Stimulated activated CD4-positive, alpha-beta T cell treated with anti-CD3 and anti-CD28 coated beads, Interleukin-1b, Interleukin-23, amount 100 ng/mL, for 4 hours (primary cell): ENCODE data around the gene MORC3.
"Not testable (repeated sequence)": the region's sequence is repeated elsewhere in the genome, so short reads cannot be mapped to it uniquely, and the experiment has no call there.

Source experiments
- DNase-seq, 2 donors: peaks; one replicate each; pipeline ENCODE4 v3.0.0-alpha.2; 2020; ENCODE audit warnings: low read depth in 2 of 2

The MORC3 gene

DNA sequence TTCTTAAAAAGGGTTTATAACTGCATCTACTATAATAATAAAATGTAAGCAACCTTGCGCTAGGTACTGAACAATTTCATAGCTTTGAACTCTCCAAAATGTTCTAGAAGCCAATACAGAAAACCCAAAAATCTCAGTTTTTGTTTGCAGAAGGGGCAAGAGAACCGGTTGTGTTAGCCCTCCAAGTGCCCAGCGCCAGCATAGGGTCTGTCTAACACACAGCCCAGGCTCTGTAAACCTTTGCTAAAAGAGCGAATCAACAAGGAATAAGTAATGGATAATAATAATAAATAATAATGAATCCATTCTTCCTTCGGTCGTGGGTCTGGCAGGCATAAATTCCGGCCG, 64.9 kb downstream of the MORC3 start:
- no peak for DNase-seq

DNA sequence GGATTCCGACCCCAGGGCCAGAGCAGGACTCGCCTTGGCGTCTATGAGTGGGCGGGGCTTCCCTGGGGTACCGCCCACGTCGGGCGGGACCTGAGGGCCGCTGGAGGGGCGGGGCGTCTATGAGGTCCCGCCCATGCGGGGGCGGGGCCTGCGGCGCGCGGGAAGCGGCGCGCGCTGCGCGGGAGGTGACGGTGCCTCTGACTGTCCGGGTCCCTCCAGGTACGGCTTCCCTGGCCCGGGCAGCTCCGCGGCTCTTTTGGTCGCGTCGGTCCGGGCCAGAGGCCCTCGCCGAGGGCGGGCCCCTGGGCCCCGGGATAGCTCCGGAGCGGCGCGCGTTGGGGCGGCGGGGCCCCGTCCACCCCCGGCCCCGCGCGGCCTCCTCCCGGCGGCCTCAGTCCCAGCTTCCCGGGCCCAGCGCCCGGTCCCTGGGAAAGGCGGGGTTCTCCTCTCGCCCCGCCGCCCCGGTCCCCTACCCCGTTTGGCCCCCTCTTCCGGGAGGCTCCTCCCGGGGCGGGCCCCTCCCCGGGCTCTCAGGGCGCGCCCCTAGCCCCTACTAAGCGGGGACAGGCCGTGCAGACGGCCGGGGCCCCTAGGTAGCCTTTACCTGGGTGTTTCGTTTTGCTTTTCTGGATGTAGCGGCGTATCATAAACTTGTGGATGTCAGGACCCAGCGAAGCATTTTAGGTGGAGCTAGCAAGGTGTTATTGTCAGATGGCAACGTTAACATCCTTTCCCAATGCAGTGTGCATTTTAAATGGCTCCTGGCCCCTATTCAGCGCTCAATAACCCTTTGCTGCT, 65.4 kb downstream of the MORC3 start, which contains the start of gene CHAF1B:
TSS of gene CHAF1B (plus strand) at position 160 of the 798 bp plus-strand sequence. CDS start 745 bp downstream, outside the sequence.
- DNase-seq = peak; percentile 77 to 85

DNA sequence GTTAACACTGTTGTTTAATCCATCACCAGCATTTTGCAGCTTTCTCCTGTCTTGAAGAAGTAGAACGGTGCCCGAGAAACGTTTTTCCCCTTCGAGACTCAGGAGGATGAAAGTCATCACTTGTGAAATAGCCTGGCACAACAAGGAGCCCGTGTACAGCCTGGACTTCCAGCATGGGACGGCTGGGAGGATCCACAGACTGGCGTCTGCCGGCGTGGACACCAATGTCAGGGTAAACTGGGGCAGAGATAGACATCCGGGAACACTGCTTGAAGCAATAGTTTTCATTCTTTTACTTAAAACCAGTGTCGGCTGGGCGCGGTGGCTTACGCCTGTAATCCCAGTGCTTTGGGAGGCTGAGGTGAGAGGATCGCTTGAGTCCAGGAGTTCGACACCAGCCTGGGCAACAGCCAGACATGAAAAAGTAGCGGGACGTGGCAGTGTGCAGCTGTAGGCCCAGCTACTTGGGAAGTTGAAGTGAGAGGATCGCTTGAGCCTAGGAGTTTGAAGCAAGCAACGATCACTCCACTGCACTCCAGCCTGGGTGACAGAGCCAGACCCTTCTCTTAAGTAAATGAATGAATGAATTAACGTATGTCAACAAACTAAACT, 66.1 kb downstream of the MORC3 start:
- DNase-seq = no peak

DNA sequence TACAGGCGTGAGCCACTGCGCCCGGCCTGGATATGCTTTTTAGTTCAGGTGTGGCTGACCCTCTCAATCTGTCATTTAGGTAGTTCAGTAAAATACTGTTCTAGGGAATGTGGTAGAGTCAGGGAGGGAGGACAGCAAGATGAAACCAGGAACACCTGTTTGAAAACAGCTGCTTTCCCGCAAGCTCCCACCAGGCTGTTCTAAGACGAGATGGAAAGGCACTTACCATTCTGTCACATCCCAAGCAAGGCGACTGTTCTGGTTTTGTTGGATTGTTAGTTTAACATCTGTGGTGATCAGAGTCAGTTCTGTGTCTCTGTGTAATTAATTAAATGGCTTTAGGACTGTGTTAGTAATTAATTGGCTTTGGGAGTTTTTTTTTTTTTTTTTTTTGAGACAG, 68.1 kb downstream of the MORC3 start:
- DNase-seq = no peak

DNA sequence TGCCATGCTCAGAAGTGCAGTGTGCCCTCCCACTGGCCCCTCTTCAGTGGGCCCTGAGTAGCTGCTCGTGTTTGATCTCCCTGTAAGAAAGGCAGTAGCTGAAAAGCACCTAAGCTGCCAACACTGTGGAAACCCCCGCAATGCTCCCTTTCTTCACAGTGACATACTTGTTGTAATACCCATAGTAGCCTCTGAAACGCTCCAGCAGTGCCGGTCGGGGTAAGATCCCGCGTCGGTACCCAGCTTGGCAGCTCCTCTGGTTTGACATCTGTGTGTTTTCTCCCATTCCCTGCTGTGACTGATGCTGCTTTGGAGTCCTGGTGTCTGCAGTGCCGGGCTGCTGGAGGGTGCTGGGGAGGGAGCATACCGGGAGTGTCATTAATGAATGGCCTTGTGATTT, 68.8 kb downstream of the MORC3 start:
- no peak for DNase-seq

DNA sequence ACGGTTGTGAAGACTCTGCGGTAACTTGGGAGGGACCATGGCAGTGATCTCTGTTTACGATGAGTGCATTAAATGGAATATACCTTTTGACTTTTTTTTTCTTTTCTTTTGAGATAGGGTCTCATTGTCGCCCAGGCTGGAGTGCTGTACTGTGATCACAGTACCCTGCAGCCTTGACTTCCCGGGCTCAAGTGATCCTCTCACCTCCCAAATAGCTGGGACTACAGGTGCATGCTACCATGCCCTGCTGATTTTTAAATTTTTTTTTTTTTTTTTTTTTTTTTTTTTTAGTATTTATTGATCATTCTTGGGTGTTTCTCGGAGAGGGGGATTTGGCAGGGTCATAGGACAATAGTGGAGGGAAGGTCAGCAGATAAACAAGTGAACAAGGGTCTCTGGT, 71.7 kb downstream of the MORC3 start:
- DNase-seq = not testable (repeated sequence)

DNA sequence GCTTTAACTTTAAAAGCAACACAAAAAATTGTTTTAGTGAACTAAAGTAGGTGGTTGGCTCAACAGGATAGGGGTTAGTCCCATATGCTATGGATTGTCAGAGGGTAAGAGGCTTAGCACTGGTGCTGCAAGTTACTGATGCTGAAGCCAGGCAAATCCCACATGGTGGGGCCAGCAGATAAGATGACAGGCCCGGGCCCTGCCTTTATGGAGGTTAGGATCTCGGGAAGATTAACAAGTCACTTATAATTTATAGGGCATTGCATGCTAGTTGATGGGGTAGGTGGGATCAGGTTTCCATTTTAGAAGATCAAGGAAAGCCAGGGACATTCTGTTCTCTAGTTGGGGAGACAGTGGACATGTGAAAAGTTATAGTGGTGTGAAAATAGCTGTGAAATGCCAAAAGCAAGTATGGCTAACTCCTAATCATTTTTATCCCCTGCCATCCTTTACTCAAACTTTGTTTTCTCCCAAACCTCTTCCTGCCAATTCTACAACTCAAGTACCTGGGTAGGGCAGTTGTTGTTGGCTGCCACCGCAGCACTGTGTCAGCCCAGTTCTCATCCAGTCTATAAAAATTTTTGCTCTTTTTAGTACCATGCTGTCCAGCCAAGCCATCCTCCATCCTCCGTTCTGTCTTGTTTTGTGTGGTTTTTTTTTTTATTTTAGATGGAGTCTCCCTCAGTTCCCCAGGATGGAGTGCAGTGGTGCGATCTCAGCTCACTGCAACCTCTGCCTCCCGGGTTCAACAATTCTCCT, 75.5 kb downstream of the MORC3 start:
- DNase-seq = no peak

DNA sequence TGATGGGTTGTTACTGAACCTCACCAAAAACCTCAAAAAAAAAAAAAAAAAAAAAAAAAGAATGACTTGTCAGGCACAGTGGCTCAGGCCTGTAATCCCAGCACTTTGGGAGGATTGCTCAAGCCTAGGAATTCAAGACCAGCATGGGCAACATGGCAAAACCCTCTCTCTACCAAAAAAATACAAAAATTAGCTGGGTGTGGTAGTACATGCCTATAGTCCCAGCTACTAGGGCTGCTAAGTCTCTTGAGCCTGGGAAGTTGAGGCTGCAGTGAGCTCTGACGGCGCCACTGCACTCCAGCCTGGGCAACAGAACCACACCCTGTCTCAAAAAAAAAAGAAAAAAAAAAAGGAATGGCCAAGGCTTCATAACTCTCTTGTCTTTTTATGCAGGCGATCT, 76.3 kb downstream of the MORC3 start:
- no peak for DNase-seq

DNA sequence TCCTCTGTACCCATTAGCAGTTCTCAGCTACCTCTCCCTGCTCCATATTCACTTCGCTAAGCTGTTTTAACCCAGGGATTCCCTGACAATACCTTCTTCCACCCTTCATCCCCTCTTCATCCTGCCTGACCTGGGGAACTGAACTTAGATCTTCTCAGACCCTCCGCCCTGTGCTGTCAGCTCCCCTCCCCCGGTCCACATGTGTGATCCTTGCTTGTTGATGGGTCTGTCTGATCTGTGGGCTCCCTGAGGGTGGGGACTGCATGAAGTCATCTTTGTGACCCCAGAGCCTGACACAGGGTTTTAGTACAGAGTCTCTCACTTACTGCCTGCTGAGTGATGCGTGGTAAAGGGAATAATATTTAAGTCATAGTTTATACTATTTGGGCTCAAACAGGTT, 77.0 kb downstream of the MORC3 start:
- no peak for DNase-seq

DNA sequence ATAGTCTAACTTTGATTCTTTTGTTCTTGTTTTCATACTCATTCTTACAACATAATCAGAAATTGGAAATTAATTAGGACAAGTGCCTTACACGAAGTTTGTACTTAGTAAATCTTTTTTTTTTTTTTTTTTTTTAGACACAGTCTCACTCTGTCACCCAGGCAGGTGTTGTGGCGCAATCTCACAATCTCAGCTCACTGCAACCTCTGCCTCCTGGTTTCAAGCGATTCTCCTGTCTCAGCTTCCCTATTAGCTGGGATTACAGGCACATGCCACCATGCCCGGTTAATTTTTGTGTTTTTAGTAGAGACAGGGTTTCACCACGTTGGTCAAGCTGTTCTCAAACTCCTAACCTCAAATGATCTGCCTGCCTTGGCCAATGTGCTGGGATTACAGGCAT, 77.6 kb downstream of the MORC3 start:
- no peak for DNase-seq

DNA sequence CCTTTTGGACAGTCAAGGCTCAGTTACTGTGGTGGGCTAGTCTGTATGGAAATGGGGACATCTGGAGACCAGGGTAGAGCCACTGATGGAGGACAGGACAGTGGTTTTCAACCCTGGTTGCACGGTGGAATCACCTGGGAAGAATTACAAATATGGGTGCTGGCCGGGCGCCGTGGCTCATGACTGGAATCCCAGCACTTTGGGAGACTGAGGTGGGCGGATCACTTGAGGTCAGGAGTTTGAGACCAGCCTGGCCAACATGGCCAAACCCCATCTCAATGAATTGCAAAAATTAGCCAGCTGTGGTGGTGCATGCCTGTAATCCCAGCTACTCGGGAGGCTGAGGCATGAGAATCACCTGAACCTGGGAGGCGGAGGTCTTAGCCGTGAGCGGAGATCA, 79.7 kb downstream of the MORC3 start:
- not testable (repeated sequence) for DNase-seq

DNA sequence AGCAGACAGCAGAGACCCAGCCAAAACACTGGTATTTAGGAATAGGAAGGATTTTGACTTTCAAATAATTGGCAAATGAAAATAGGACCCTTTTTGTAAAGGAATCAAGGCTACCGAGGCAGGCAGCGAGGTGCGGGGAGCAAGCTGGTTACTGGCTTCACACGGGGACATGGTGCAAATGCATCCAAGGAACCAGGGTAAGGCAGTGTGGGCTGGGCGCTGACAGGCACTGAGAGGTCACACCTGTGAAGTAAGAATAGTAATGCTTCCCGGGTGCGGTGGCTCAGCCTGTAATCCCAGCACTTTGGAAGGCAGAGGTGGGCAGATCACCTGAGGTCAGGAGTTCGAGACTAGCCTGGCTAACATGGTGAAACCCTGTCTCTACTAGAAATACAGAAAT, 80.7 kb downstream of the MORC3 start:
- DNase-seq = no peak

DNA sequence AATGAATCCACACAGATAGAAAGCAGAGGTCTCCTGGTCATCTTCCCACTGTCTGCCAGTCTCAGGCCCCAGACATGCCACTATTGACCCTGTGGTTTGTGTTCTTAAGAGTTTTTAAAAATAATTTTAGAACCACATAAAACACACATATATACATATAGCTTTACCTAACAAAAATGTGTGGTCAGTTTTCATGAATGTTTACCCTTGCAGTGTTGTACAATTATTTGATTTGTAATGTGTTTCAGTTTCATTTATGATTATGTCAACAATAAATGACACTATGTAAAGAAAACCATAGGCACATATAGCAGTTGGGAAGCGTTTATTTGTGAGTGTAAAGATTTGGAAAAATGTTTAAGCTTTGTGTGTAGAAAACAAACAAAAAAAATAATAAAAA, 82.3 kb downstream of the MORC3 start:
- no peak for DNase-seq

DNA sequence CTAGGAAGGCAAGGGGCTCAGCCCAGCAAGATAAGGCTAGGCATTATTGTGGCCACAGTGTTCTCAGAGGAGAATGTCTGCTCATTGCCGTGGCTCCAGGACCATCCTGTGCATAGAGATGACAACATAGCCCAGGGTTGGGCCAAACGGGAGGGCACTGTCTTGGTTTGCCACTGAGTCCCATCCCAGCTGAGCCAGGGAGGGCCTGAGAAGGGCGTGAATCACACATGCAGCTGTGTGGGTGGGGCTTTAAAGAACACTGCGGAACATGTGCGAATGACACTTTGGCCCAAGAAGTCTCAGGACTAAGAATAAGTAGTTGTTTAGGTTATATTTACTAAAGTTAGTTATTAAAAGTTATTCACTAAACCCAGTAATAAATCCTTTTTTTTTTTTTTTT, 83.7 kb downstream of the MORC3 start:
- DNase-seq = no peak

DNA sequence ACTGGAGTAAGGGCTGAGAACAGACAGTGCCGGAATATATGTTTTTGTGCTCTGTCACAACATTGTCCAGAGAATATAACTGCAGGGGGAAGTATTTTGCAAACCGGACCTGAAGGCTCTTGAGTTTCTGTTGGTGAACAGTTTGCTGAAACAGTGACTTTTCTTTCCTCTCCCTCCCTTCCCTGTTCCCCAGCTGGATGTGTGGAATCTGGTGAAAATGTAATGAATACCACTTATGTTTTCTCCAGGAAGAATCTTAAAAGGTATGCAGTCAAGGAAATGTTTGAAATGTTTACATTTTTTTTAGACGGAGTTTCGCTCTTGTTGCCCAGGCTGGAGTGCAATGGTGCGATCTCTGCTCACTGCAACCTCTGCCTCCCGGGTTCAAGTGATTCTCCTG, 88.6 kb downstream of the MORC3 start:
- DNase-seq = no peak

DNA sequence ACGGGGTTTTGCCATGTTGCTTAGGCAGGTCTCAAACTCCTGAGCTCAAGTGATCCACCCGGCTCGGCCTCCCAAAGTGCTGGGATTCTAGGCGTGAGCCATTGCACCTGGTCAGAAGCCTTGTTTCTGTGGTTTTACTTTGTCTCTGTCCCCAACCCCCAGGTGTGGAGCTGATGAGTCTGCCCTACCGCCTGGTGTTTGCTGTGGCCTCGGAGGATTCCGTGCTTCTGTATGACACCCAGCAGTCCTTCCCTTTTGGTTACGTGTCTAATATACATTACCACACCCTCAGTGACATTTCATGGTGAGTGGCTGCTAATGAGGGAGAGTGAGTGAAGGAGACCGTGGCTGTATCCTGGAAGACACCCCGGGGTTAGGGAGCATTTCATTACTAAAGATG, 91.3 kb downstream of the MORC3 start:
- DNase-seq = no peak

DNA sequence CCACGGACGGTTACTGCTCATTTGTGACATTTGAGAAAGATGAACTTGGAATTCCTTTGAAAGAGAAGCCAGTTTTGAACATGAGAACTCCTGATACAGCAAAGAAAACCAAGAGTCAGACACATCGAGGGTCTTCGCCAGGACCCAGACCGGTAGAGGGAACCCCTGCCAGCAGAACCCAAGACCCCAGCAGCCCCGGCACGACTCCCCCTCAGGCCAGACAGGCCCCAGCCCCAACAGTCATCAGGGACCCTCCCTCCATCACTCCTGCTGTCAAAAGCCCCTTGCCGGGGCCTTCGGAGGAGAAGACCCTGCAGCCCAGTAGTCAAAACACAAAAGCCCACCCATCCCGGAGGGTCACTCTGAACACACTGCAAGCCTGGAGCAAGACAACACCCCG, 92.9 kb downstream of the MORC3 start:
- DNase-seq = no peak

DNA sequence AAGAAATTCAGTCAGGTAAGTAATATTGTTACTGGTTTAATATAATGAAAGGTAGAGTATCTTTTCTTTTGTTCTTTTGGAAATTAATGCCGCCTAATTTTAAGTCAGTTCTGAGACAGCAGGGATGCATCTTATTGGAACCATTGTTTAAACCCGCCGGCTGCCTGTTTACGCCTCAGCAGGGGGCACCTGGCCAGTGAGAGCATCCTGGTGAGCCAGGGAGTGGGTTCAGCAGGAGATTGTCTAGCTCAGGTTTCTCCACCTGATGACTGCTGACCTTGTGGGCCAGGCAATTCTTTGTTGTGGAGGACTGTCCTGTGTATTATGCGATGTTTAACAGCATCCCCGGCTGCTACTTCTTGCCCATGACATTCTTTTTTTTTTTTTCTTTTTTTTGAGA, 95.4 kb downstream of the MORC3 start:
- DNase-seq = no peak

DNA sequence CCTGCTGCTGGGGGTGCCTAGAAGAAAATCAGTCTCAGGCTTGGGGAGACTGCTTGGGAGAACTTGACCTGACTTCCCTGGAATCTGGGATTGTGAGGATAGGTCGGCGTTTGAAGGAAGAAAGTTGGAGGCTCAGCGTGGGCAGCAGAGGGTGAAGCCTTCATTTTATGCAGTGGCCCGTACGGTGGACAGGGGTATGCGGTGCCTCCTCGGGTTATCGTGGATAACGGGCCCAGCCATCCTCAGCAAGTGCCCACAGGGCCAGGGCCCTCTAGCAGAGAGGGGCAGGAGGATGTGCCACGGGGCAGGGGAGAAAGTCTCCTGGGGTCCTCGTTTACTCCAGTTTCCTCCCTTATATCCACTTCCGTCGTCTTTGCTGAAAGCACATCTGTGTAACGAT, 99.2 kb downstream of the MORC3 start:
- DNase-seq = no peak

DNA sequence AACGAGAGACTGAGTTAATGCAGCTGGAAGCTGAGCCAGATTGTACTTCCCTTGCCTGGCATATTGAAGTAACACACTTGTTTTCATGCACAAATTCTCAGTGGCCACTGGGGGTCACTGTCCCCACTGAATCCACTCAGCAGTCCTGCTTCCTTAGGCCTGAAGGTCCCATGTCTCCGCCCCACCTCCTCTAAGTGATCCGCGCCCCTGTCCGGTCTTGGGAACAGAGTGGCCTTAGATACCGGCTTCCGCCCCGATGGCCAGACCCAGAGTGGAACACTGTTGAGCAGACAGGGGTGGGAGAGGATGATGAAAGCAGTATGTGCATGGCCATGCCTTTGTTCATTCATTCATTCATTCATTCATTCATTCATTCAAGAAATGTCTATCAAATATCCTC, 100.0 kb downstream of the MORC3 start:
- peak in 1 of 2 donors; percentile 14 for DNase-seq

DNA sequence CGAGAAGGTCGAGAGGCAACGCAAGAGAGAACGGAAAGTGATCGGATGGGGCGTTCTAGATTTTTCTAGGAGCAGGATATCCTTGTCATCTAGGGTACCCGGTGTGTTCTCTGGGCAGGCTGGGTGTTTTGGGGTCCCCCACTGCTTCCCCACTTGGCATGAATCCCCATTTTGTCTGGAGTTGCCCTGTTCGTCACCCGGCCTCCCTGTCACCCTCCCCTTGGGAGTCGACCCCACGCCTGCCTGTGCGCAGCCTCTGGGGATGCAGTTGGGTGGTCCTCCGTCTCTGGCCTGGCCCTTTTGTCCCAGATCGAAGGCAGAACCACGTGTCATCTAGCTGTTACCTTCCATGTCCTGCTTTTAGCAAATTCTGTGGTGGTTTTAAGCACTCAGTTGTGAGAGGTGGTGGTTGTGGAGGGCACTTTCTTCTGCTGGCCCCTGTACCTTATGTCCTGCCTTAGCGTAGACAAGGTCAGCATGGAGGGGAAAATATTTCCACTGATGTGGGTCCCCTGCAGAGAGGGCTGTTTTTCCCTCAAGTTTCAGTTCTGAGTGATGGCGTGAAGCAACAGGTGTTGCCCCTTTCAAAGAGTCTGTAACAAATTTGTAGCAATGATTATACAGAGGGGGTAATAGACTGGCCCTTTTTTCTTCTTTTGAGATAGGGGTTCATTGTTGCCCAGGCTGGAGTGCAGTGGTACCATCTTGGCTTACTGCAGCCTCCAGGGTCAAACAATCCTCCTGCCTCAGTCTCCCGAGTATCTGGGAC, 100.8 kb downstream of the MORC3 start:
- no peak for DNase-seq
